IMR-90 (cell line): ENCODE results near the gene GADL1.

Source experiments
- CTCF ChIP-seq: conservative IDR thresholded peaks from 2 replicates; pipeline ENCODE4 v1.5.1; 2012; ENCODE audit warnings: mild to moderate bottlenecking, low read depth, low read length, improper control_type of control experiment
- ELK1 ChIP-seq: fragments of 150-350 bp; IDR thresholded peaks from 2 replicates; pipeline ENCODE4 v1.6.1; 2016; ENCODE audit warnings: low read depth, mild to moderate bottlenecking, low read length, moderate library complexity, borderline replicate concordance
- POLR2A ChIP-seq: IDR thresholded peaks from 2 replicates; pipeline ENCODE4 v1.6.1; 2012; ENCODE audit warnings: mild to moderate bottlenecking, low read depth, low read length
- RAD21 ChIP-seq: IDR thresholded peaks from 2 replicates; pipeline ENCODE4 v1.6.1; 2012; ENCODE audit warnings: low read length, improper control_type of control experiment
- SMC3 ChIP-seq: fragments of 150-350 bp; IDR thresholded peaks from 2 replicates; pipeline ENCODE4 v1.6.1; 2016; ENCODE audit warnings: low read depth, mild to moderate bottlenecking, antibody characterized with exemption, low read length, moderate library complexity
- USF2 ChIP-seq: fragments of 150-350 bp; IDR thresholded peaks from 2 replicates; pipeline ENCODE4 v1.6.1; 2017; ENCODE audit warnings: mild to moderate bottlenecking, antibody characterized with exemption, low read length, low read depth

- no peak for TF ChIP-seq USF2
- TF ChIP-seq POLR2A, result no peak
- TF ChIP-seq RAD21, result no peak
- no peak for TF ChIP-seq CTCF
- no peak for TF ChIP-seq SMC3
- TF ChIP-seq ELK1, result no peak
Measured at GRCh38 chr3:30694148-30694547, 200.3 kb downstream of the GADL1 start.
